NCI-H460 (cell line): ENCODE measurements around the gene AXIN2. TPM values are rescaled to one million over a fixed set of nuclear protein-coding genes. Genes with fewer than 3 reads are reported as not detected.

Experiments used
- DNase-seq: peaks from one replicate; pipeline ENCODE4 v3.0.0-alpha.2; 2016; ENCODE audit warnings: low read depth; ENCODE audit errors: extremely low read depth
- total RNA-seq: library from RNA; depleted of rRNA; stranded (reverse); fragments of >200 nt; shearing (Covaris generic); gene quantifications from 2 replicates; pipeline ENCODE4 v1.2.3, GENCODE V29; 2014

AXIN2 gene
- total RNA-seq, 1 experiment from 2014 or later = 0.02 TPM

- DNase-seq = no peak
These were observed 23.4 kb upstream of the AXIN2 start for GRCh38 chr17:65584604-65585521.

GRCh38 chr17:65583921-65584603, 22.6 kb upstream of the AXIN2 start:
- DNase-seq = no peak

GRCh38 chr17:65576939-65577338, 15.5 kb upstream of the AXIN2 start:
- DNase-seq = no peak

- no peak for DNase-seq
These were observed 11.8 kb upstream of the AXIN2 start for GRCh38 chr17:65573282-65573602.

- DNase-seq = no peak
These were observed 11.3 kb upstream of the AXIN2 start for GRCh38 chr17:65572581-65573281.

GRCh38 chr17:65572186-65572580, 10.7 kb upstream of the AXIN2 start:
- DNase-seq = no peak

GRCh38 chr17:65568918-65569317, 7.5 kb upstream of the AXIN2 start:
- DNase-seq = no peak

- no peak for DNase-seq
These were observed 6.1 kb upstream of the AXIN2 start for GRCh38 chr17:65567566-65567965.

GRCh38 chr17:65565559-65565958, 4.1 kb upstream of the AXIN2 start:
- no peak for DNase-seq

- DNase-seq = no peak
These were observed 3.3 kb upstream of the AXIN2 start for GRCh38 chr17:65564793-65565192.

- DNase-seq = no peak
These were observed 721 bp upstream of the AXIN2 start for GRCh38 chr17:65562206-65562531.

GRCh38 chr17:65560628-65561451, 608 bp downstream of the AXIN2 start:
- DNase-seq = peak; percentile 29

GRCh38 chr17:65559804-65560627, 1.4 kb downstream of the AXIN2 start:
- DNase-seq = no peak

GRCh38 chr17:65559461-65559803, 2.0 kb downstream of the AXIN2 start:
- no peak for DNase-seq

- DNase-seq = no peak
These were observed 2.6 kb downstream of the AXIN2 start for GRCh38 chr17:65558683-65559460.

GRCh38 chr17:65558311-65558682, 3.2 kb downstream of the AXIN2 start:
- no peak for DNase-seq

GRCh38 chr17:65557349-65558310, 3.8 kb downstream of the AXIN2 start:
- no peak for DNase-seq

GRCh38 chr17:65556910-65557348, 4.5 kb downstream of the AXIN2 start:
- DNase-seq = no peak
